Nephron (organoid): ENCODE results near the gene MYO16.

Experiments
- H3K27ac Mint-ChIP-seq, 3 experiments: 2 replicates each; pipeline ENCODE4 v1.8.0; 2020; ENCODE audit warnings: mixed read lengths in 3 of 3, mild to moderate bottlenecking in 2 of 3, moderate library complexity in 1 of 3
- H3K27me3 Mint-ChIP-seq: 2 replicates; pipeline ENCODE4 v1.8.0; 2021; ENCODE audit warnings: low read depth, mild to moderate bottlenecking, moderate library complexity, mixed read lengths
- H3K36me3 Mint-ChIP-seq: 2 replicates; pipeline ENCODE4 v1.8.0; 2020; ENCODE audit warnings: low read depth, mixed read lengths
- H3K4me1 Mint-ChIP-seq: 2 replicates; pipeline ENCODE4 v1.8.0; 2020; ENCODE audit warnings: mixed read lengths
- H3K4me3 Mint-ChIP-seq, 3 experiments: 2 replicates each; pipeline ENCODE4 v1.8.0; 2020; ENCODE audit warnings: mild to moderate bottlenecking in 3 of 3, mixed read lengths in 3 of 3, moderate library complexity in 2 of 3
- H3K9me3 Mint-ChIP-seq: 2 replicates; pipeline ENCODE4 v1.8.0; 2020; ENCODE audit warnings: mixed read lengths
- TF ChIP-seq, protein P1 (sequence below), 3 experiments: fragments of 200-600 bp; sonication (generic); IDR thresholded peaks; one replicate each; pipeline ENCODE4 v1.5.0; 2021; ENCODE audit warnings: antibody characterized with exemption in 3 of 3; ENCODE audit not compliant: unreplicated experiment in 3 of 3

The MYO16 gene

DNA sequence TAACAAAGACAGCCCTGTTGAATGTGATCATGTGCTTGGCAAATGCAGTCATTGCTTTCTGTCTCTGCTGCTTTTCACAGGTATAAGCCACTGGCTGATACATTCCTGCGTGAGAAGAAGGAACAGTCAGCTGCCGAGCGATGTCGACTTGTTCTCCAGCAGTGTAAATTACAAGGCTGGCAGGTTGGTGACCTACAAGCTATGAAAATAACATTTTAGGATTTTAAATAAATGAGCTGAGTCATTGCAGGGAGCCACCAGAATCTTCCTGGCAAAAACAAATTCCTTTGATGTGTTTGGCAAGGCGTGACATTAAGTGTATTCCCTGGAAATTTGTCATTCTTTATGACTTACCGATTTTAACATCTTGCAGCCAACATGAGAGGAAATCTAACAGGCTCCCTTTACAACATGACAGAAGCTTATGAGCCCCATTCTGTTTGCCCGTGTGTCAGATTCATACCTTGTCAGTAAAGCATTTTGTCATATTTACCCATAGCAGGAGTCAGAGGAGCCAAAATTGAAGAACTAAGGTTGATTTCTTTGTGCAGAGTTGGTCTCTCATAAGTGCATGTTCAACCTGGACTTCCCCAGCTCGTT lies 471.4 kb downstream of the MYO16 start:
- H3K4me3 Mint-ChIP-seq, result no peak overlapping the region
- H3K36me3 Mint-ChIP-seq, result no peaks in the 10 kb centered on the region
- no peaks in the 10 kb centered on the region for H3K9me3 Mint-ChIP-seq
- TF ChIP-seq, protein P1, sequence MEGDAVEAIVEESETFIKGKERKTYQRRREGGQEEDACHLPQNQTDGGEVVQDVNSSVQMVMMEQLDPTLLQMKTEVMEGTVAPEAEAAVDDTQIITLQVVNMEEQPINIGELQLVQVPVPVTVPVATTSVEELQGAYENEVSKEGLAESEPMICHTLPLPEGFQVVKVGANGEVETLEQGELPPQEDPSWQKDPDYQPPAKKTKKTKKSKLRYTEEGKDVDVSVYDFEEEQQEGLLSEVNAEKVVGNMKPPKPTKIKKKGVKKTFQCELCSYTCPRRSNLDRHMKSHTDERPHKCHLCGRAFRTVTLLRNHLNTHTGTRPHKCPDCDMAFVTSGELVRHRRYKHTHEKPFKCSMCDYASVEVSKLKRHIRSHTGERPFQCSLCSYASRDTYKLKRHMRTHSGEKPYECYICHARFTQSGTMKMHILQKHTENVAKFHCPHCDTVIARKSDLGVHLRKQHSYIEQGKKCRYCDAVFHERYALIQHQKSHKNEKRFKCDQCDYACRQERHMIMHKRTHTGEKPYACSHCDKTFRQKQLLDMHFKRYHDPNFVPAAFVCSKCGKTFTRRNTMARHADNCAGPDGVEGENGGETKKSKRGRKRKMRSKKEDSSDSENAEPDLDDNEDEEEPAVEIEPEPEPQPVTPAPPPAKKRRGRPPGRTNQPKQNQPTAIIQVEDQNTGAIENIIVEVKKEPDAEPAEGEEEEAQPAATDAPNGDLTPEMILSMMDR (IDR thresholded peaks at IDR 0.05; ENCODE audit: unreplicated experiment in 3 of 3), result no peak
- no peaks in the 10 kb centered on the region for H3K27me3 Mint-ChIP-seq
- H3K27ac Mint-ChIP-seq, result no peak overlapping the region
- H3K4me1 Mint-ChIP-seq, result no peaks in the 10 kb centered on the region

DNA sequence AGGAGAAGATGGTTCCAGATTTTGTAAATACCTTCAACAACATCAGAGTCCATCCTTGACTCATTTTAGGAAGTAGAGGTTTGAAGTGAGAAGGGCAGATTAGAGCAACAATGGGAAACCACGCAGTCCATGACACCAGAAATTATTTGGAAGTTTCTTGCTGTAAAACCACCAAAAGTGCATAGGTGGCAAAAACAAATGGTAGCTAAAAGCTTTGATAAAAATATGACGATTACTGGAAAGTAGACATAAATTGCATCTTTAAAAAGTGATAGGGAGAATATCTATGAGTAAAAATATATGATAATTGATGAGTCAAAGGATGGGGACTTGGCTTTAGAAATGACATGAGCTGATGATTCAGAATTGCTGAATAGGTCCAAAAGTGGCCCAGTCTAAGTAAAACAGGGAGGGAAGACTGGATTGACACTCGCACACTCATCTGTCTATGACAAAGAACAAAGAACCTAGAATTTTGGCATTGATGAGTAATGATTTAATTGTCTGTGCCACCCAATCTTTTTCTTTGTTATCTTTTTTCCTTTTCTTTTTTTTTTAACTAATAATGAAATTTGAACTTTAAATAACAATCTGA lies 472.2 kb downstream of the MYO16 start:
- Mint-ChIP-seq H3K27ac (no peak overlapping the region), H3K9me3 (no peaks in the 10 kb centered on the region), H3K36me3 (no peaks in the 10 kb centered on the region), H3K4me3 (no peak overlapping the region), H3K4me1 (no peaks in the 10 kb centered on the region), H3K27me3 (no peaks in the 10 kb centered on the region)
- TF ChIP-seq, protein P1 (IDR thresholded peaks at IDR 0.05; ENCODE audit: unreplicated experiment in 3 of 3), result no peak

DNA sequence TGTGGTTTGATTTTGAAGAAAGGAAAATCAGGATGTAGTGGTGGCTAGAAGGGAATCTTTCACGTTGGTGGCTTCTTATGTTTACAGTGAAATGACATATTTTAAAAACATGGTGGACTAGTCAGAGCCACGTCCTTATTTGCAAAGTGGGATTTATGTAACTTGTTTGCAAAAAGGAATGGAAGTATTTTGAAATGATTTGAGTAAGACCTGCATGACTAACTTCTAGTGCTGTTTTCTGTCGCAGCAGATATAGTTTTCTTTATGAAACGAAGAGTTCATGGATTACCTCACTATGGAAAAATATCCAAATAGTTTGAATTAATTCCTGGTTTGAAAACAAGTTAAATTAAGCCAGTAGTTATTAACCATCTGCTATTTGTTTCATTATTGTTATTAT lies 476.5 kb downstream of the MYO16 start:
- H3K27ac Mint-ChIP-seq, result no peak overlapping the region
- no peak overlapping the region for H3K4me3 Mint-ChIP-seq
- H3K9me3 Mint-ChIP-seq, result no peaks in the 10 kb centered on the region
- TF ChIP-seq, protein P1 (IDR thresholded peaks at IDR 0.05; ENCODE audit: unreplicated experiment in 3 of 3), result no peak
- no peaks in the 10 kb centered on the region for H3K27me3 Mint-ChIP-seq
- no peaks in the 10 kb centered on the region for H3K36me3 Mint-ChIP-seq
- H3K4me1 Mint-ChIP-seq, result no peaks in the 10 kb centered on the region

DNA sequence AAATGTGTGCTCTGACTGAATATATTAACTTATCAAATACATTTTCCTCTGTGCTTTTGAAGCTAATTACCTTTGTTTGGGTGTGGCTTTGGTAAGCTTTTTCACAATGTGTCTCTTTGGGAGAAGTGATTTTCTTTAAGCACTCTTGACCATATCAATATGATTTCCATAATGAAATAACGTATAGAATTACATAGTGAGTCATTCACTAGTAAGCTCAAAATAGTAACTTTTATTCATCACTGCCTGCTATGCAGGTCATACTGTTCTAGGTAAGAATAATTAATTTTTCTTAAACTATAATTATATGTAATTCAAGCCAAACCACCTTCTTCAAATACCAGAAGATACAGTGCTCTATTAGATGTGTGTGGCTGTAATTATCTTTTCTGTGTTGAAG lies 480.7 kb downstream of the MYO16 start:
- Mint-ChIP-seq H3K9me3 (no peaks in the 10 kb centered on the region), H3K27me3 (no peaks in the 10 kb centered on the region), H3K36me3 (no peaks in the 10 kb centered on the region), H3K27ac (no peak overlapping the region), H3K4me1 (no peaks in the 10 kb centered on the region), H3K4me3 (no peak overlapping the region)
- TF ChIP-seq, protein P1 (IDR thresholded peaks at IDR 0.05; ENCODE audit: unreplicated experiment in 3 of 3), result no peak

DNA sequence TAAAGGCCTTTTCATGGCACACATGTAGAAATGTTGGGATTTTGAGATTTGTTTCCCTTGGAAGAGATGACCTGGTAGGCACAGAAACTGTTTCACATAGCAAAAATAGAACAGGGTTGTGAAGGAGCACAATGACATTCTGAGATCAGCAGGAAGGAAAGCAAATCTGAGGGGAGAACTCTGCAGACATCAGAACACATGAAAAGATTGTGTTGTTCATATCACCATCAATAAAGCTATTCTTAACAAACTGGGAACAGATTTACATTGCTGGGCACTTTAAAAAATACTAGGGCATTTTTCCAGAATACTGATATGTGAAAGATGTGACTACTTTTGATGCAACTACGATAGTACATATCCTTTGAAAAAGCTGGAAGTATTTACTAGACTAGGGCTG lies 481.7 kb downstream of the MYO16 start:
- no peak overlapping the region for H3K27ac Mint-ChIP-seq
- H3K4me1 Mint-ChIP-seq, result no peaks in the 10 kb centered on the region
- no peaks in the 10 kb centered on the region for H3K36me3 Mint-ChIP-seq
- no peak overlapping the region for H3K4me3 Mint-ChIP-seq
- TF ChIP-seq, protein P1 (IDR thresholded peaks at IDR 0.05; ENCODE audit: unreplicated experiment in 3 of 3), result no peak
- H3K9me3 Mint-ChIP-seq, result no peaks in the 10 kb centered on the region
- no peaks in the 10 kb centered on the region for H3K27me3 Mint-ChIP-seq

DNA sequence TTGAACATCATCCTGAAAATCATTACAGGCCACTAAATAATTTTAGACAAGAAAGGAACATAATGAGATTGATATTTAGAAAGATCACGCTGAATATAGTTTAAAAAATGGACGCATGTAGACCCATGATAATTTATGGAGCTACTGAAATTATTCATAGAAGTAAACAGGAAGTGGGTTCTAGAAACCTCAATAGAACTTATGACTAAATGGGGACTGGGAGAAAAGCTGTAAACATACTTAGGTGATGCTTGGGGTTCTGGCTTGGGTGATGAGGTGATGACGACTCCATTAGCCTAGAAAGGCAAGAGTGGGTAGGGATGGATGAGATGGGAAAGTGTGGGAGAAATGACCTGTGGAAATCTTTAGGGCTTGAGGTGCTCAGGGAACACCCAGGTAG lies 484.0 kb downstream of the MYO16 start:
- no peak overlapping the region for H3K27ac Mint-ChIP-seq
- TF ChIP-seq, protein P1 (IDR thresholded peaks at IDR 0.05; ENCODE audit: unreplicated experiment in 3 of 3), result no peak
- no peaks in the 10 kb centered on the region for H3K9me3 Mint-ChIP-seq
- H3K4me3 Mint-ChIP-seq, result no peak overlapping the region
- no peaks in the 10 kb centered on the region for H3K4me1 Mint-ChIP-seq
- no peaks in the 10 kb centered on the region for H3K27me3 Mint-ChIP-seq
- no peaks in the 10 kb centered on the region for H3K36me3 Mint-ChIP-seq
